Inflammatory macrophage (primary cell): Measurements from ENCODE around the gene NOVA1.

Source experiments
- DNase-seq, 2 donors: peaks; one replicate each; pipeline ENCODE4 v3.0.0-alpha.2; 2020 to 2022

NOVA1 gene

GRCh38 chr14:26589925-26590324 is 7.9 kb downstream of the NOVA1 start:
- no peak for DNase-seq

- no peak for DNase-seq
Observed at GRCh38 chr14:26577711-26578110, 20.1 kb downstream of the NOVA1 start.

GRCh38 chr14:26554069-26554772 is 43.6 kb downstream of the NOVA1 start:
- DNase-seq = no peak

- no peak for DNase-seq
Observed at GRCh38 chr14:26549571-26549970, 48.3 kb downstream of the NOVA1 start.

DNA sequence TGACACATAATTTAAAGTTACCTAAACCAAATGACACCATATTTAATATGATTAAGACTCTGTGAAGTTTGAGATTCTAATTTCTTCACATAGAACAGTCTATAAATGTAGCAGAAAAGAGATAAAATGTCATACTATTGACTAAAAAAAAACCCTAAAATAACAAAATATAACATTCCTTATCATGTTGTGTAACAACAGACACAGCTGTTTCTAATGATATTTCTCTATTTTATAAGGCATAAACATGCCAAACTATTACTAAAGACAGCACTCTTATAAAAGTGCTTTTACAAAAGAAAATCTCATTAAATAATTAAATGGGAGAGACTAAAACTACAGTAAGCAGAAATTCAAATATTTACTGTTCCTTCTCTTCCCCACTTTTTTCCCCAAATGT is 49.4 kb downstream of the NOVA1 start:
- DNase-seq = no peak

DNA sequence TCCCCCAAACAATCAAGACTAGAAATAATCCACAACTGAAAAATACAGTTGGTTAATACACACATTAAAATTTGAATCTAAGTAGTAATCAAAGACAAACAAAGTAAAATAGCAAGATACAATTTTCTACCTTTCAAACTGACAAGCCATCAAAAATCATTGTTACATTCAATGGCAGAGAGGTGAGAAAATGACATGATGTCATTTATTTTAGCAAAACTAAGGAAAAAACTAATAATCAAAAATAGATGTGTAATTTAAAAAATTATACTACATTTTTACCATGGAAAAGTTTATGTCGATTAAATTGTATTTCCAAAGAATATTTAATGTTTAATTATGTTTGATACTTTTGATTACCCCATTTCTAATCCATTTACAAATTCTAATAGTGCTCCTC is 59.7 kb downstream of the NOVA1 start:
- DNase-seq = no peak

- no peak for DNase-seq
Observed at GRCh38 chr14:26531894-26532293, 65.9 kb downstream of the NOVA1 start.

DNA sequence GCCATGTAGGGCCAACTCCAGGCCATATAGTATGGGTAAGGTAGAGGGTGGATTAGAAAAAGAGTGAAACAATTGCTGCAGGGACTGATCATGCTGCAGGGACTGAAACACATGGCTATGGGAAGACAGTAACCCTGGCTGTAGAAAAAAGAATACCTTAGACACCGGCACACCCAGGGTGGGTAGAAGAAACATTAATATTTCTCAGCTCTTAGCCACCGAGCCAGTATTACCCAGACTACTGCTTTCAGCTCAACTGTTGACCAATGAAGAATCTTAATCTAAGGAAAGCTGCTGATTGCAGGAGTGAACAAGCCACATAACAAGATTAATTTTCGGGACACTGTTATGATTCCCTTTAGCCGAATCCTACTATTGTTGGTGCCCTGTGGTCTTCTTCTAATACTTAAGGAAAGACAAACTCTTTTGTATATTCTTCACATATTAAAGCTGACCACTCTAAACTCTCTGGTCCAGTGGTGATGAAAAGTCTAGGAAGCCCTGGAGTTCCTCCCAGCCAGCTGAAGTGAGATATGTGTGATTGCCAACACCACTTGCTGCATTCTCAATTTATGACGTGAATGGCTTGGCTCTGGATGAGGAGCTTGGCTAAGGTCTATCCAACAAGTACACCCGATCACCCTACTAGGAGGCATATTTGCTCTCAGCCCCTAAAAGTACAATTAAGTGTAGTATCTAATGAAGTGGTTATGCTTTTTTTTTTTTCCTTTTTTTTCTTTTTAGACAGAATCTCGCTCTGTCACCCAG is 69.2 kb downstream of the NOVA1 start:
- DNase-seq = no peak

DNA sequence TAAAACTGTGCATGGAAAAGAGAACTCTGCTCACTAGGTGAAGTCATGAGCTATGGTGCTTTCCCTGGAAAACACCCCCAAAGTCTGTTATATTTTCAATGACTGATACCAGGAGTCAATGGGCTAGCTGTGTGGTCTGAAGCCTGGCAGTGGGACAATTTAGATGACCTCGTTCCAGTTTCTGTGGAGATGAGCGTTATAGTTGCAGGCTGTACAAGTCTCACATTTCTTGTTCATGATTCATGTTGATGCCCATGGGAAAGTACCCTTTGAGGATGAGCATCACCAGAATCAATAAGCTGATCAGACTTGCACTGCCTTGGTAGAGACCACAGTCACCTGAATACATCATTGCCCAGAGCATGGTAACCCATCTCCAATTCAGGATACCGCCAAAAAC is 70.7 kb downstream of the NOVA1 start:
- no peak for DNase-seq

DNA sequence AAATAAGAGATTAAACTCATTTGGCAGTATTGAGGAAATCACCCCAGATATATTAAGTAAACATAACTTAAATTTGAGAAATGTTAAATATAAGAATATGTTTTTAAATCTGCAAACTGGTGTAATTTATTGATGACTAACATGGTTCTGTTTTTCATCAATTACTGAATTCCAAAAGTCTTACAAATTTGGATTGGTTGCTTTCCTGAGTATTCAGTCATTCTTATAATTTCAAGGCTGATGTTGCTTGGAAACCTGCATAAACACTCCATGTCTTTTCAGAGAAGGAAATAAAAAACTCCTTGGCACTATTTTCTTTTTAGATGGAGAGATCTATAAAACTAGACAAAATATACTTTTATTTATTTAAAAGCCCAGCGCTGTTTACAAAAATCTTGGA is 71.7 kb downstream of the NOVA1 start:
- DNase-seq = no peak

DNA sequence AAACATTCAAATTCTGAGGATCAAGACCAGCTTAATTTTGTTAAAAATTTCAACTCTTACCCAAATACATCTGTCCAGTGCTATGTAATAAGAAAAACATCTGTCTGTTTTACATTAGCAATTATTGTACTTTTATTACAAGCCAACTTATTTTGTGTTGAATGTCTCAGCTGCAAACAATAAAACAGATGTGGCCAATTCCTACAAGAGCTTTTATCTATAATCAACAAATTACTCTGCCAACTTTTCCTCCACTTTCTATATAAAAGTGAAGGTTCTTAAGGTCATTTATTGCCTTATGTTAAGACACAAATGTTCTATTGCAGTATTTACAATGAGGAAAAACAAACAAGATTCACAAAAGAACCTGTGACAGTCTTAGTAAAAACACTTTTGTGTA is 72.7 kb downstream of the NOVA1 start:
- DNase-seq = no peak

- no peak for DNase-seq
Observed at GRCh38 chr14:26522967-26523366, 74.9 kb downstream of the NOVA1 start.

DNA sequence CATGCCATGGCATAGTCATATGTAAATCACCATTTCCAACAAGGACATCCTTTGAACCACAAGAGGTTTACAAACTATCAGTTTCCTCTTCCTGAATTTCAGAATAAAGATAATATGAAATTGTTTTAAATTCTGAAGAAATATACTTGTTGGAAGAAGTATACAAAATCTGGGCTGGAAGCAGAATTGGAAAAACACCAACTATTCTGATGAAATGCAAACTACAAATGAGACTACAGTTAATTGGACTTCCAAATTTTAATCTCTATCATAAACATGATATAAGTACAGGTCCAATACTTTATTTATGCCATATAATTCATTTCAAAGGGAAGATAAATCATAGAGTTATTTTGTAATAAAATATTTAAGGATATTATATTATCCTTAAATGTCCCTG is 80.1 kb downstream of the NOVA1 start:
- DNase-seq = no peak

DNA sequence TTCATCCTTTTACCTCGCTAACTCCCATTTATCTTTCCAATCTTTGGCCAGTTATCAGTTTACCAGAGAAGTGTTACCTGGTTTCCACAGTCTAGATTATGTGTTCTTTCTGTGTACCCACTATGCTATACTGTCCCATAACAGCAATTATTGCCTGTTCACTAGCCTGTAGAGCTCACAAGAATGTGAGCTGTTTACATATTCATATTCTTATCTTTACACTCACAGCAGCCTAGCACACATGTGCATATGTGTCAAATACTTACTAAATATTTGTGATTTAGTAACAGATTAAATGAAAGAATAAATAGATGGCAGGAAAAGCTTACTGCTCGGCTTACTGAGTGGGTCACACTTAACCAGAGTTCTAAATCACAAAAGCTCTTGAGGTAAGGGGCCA is 97.8 kb downstream of the NOVA1 start:
- no peak for DNase-seq

- no peak for DNase-seq
Observed at GRCh38 chr14:26499546-26499945, 98.3 kb downstream of the NOVA1 start.

DNA sequence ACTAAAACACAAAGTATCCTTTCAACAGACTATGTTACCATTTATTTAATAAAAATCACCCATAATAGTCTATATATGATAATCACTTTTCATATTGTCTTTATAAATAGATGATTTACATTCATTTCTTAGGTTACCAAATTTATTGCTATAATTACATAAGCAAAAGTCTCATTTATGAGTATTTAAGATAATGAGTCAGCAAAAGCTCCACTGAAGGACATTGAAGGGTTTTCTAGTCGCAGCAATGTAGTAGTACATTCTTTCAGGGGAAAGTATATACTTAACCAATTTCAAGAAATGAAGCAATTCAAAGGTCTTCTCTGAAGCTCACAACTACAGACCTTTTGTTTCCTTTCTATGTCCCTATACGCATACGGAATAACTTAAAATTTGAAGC is 110.9 kb downstream of the NOVA1 start:
- DNase-seq = no peak

GRCh38 chr14:26484562-26484961 is 113.3 kb downstream of the NOVA1 start:
- DNase-seq = no peak

DNA sequence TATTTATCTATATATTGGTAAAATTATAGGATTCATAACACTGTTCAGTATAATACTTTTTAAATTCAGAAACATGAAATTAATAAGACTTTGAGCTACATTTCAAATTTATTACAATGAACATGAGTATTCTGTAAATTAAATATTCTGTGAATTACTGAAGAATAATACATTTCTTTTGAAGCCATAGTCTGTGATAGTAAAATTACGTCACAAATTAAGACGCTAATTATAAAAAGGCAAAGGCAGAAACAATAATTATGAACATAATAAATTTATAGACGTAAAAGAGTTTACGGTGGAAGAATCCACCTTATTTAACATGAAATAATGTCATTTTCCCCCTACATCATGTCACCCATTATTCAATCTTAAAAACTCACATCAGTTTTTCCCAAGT is 118.9 kb downstream of the NOVA1 start:
- DNase-seq = no peak

- DNase-seq = no peak
Observed at GRCh38 chr14:26466862-26467261, 131.0 kb downstream of the NOVA1 start.

DNA sequence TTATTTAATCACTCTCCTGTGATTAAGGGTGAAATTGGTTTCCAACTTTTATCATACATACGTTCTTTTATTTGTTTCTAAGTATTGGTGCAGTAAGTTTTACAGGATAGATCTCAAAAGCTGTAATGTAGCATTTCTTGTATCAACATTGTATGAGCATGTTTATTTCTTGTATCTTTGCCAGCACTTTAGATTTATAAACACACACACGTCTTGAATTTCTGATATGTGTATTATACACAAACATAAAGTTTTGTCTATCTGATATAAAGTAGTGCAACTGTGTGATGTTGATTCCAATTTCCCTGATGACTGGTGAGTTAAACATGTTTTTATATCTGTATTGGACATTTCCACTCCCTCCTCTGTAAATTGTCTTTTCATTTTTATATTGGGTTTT is 134.7 kb downstream of the NOVA1 start:
- no peak for DNase-seq

GRCh38 chr14:26454105-26454504 is 143.7 kb downstream of the NOVA1 start:
- DNase-seq = no peak

DNA sequence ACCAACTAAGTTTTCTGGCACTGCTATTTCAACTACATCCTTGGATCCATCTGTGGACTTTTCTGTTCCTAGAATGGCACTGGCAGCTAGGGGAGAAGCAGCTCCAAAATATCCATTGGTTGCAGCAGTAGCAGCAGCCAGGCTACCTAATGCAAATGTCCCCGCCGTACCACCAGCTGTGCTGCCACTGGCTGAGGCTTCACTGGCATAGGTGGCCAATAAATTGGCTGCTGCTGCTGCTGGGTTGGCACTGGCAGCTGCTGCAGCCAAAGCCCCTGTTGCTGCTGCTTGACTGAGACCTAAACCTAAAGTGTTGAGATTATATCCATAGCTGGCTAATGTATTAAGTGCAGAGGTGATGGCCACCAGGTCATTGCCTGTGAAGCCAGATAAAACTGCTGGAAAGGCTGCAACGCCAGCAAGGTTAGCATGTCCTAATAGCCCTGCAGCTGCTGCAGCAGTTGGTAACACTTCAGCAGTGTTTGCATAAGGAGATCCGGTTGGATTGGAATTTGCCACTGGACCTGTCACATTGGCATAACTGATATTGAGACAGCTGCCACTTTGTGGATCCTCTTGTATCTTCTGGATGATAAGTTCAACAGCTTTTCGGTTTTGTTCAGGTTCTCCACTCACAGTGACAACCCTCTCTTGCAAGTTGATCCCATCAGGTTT is 149.5 kb downstream of the NOVA1 start:
- DNase-seq = no peak

GRCh38 chr14:26444822-26445221 is 153.0 kb downstream of the NOVA1 start:
- no peak for DNase-seq

DNA sequence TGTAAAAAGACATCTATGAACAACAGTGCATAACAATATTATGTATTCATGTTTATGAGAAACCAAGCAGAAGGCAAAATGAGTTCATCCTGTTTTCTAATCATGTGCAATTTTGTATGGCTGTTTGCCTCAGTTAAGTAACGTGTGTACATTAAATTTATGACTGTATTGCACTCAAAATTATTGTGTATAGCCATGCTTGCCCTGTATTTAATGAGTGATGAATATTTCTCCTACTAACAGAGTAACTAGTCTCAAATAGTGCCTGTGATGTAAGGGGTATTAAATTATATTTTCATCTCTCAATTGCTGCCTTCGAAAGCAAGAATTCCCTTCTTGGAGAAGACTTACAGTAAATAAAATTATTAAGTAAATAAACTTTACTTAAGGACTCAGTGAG is 154.2 kb downstream of the NOVA1 start:
- DNase-seq = no peak
